ENCODE measurements around the gene LRSAM1. TPM values are rescaled to one million over a fixed set of nuclear protein-coding genes. Genes with fewer than 3 reads are reported as not detected.

The LRSAM1 gene
- total RNA-seq, 4 donors from 2014 or later: 13.0 to 24.7 (median 19.6) TPM

GRCh38 chr9:127500862-127501261, 49.6 kb downstream of the LRSAM1 start:
- no peak for TF ChIP-seq CTCF (IDR thresholded peaks at IDR 0.05; ENCODE audit: low read depth)

- TF ChIP-seq CTCF (IDR thresholded peaks at IDR 0.05; ENCODE audit: low read depth): no peak
Observed at GRCh38 chr9:127501821-127502343, 50.6 kb downstream of the LRSAM1 start.

- no peak for TF ChIP-seq CTCF (IDR thresholded peaks at IDR 0.05; ENCODE audit: low read depth)
Observed at GRCh38 chr9:127502706-127503378, 51.5 kb downstream of the LRSAM1 start.

GRCh38 chr9:127503379-127503921, 52.1 kb downstream of the LRSAM1 start:
- no peak for TF ChIP-seq CTCF (IDR thresholded peaks at IDR 0.05; ENCODE audit: low read depth)

- TF ChIP-seq CTCF (IDR thresholded peaks at IDR 0.05; ENCODE audit: low read depth): no peak
Observed at GRCh38 chr9:127503947-127504886, 52.9 kb downstream of the LRSAM1 start.

GRCh38 chr9:127504887-127505251, 53.6 kb downstream of the LRSAM1 start:
- TF ChIP-seq CTCF (IDR thresholded peaks at IDR 0.05; ENCODE audit: low read depth): no peak

All from subcutaneous adipose tissue (tissue), 4 donors.